GM21717 (cell line): ENCODE measurements around the gene HSD11B2.
"Not testable (repeated sequence)": the region's sequence is repeated elsewhere in the genome, so short reads cannot be mapped to it uniquely, and the experiment has no call there.

Experiments used
- ATAC-seq: cut with Tn5 transposase; IDR thresholded peaks from one replicate; pipeline ENCODE4 v1.9.1; 2021; ENCODE audit warnings: mild to moderate bottlenecking, moderate library complexity; ENCODE audit not compliant: unreplicated experiment

Gene HSD11B2

GRCh38 chr16:67413978-67414911 is 16.7 kb upstream of the HSD11B2 start:
- no peak for ATAC-seq

GRCh38 chr16:67415421-67415820 is 15.5 kb upstream of the HSD11B2 start:
- not testable (repeated sequence) for ATAC-seq

GRCh38 chr16:67415872-67416793 is 14.8 kb upstream of the HSD11B2 start, which contains the start of gene ZDHHC1:
ZDHHC1 (minus strand) TSS chr16:67416477; CDS start chr16:67407775, 8,702 bp downstream.
- ATAC-seq: no peak

GRCh38 chr16:67417333-67418061 is 13.4 kb upstream of the HSD11B2 start:
- no peak for ATAC-seq

- no peak for ATAC-seq
Observed at GRCh38 chr16:67419502-67419901, 11.4 kb upstream of the HSD11B2 start.

- ATAC-seq: no peak
Observed at GRCh38 chr16:67419931-67420330, 11.0 kb upstream of the HSD11B2 start.

GRCh38 chr16:67421030-67421429 is 9.9 kb upstream of the HSD11B2 start:
- ATAC-seq: no peak

- ATAC-seq: no peak
Observed at GRCh38 chr16:67423015-67423414, 7.9 kb upstream of the HSD11B2 start.

GRCh38 chr16:67423611-67424260 is 7.2 kb upstream of the HSD11B2 start:
- ATAC-seq: no peak

GRCh38 chr16:67424261-67424615 is 6.7 kb upstream of the HSD11B2 start:
- no peak for ATAC-seq

GRCh38 chr16:67425061-67425460 is 5.9 kb upstream of the HSD11B2 start:
- no peak for ATAC-seq

GRCh38 chr16:67425580-67425979 is 5.3 kb upstream of the HSD11B2 start:
- no peak for ATAC-seq

- no peak for ATAC-seq
Observed at GRCh38 chr16:67426022-67426421, 4.9 kb upstream of the HSD11B2 start.

- ATAC-seq: no peak
Observed at GRCh38 chr16:67426950-67427349, 4.0 kb upstream of the HSD11B2 start.

- no peak for ATAC-seq
Observed at GRCh38 chr16:67428146-67428731, 2.7 kb upstream of the HSD11B2 start.

- no peak for ATAC-seq
Observed at GRCh38 chr16:67429053-67429798, 1.7 kb upstream of the HSD11B2 start.

GRCh38 chr16:67429799-67430503 is 970 bp upstream of the HSD11B2 start:
- no peak for ATAC-seq

GRCh38 chr16:67430504-67430976 is 381 bp upstream of the HSD11B2 start:
- no peak for ATAC-seq
